Hematopoietic multipotent progenitor cell (in vitro differentiated cells): ENCODE data around the gene PMEL. TPM values are rescaled to one million over a fixed set of nuclear protein-coding genes. Genes with fewer than 3 reads are reported as not detected.
"Not testable (repeated sequence)": the region's sequence is repeated elsewhere in the genome, so short reads cannot be mapped to it uniquely, and the experiment has no call there.

Experiments used
- DNase-seq, 3 donors: peaks; one replicate each; pipeline ENCODE4 v3.0.0-alpha.2; 2011 to 2015; ENCODE audit warnings: low read depth in 2 of 3, low spot score in 2 of 3
- total RNA-seq: library from RNA; depleted of rRNA; stranded (reverse); fragments of >200 nt; gene quantifications from one replicate; pipeline ENCODE4 v1.2.3, GENCODE V29; 2012

PMEL gene
- total RNA-seq, 1 donor, result 1.3 TPM

- DNase-seq, result no peak
These were observed 39.7 kb downstream of the PMEL start for GRCh38 chr12:55925870-55926737.

GRCh38 chr12:55925371-55925770, 40.5 kb downstream of the PMEL start:
- DNase-seq, result no peak

- not testable (repeated sequence) for DNase-seq
These were observed 42.2 kb downstream of the PMEL start for GRCh38 chr12:55923648-55924047.

- DNase-seq, result no peak
These were observed 43.7 kb downstream of the PMEL start for GRCh38 chr12:55922126-55922525.

GRCh38 chr12:55919032-55919431, 46.8 kb downstream of the PMEL start:
- DNase-seq, result not testable (repeated sequence)

- DNase-seq, result no peak
These were observed 50.4 kb downstream of the PMEL start for GRCh38 chr12:55915482-55915859.

- DNase-seq, result no peak
These were observed 52.9 kb downstream of the PMEL start for GRCh38 chr12:55912908-55913307.

- no peak for DNase-seq
These were observed 56.3 kb downstream of the PMEL start for GRCh38 chr12:55909513-55909884.

- DNase-seq, result no peak
These were observed 56.9 kb downstream of the PMEL start for GRCh38 chr12:55908726-55909512.

GRCh38 chr12:55906056-55906455, 59.8 kb downstream of the PMEL start:
- no peak for DNase-seq

Other genes starting within 250 kb of the PMEL start
- 47.1 TPM for gene BLOC1S1, start 250.0 kb downstream of the PMEL start, total RNA-seq
- gene RDH5, start 245.6 kb downstream of the PMEL start, total RNA-seq, result 1.9 TPM
- gene CD63, start 237.0 kb downstream of the PMEL start, total RNA-seq, result 251 TPM
- gene GDF11, start 222.9 kb downstream of the PMEL start, total RNA-seq, result 17.5 TPM
- 23.2 TPM for gene SARNP, start 148.3 kb downstream of the PMEL start, total RNA-seq
- 14.8 TPM for gene ORMDL2, start 148.0 kb downstream of the PMEL start, total RNA-seq
- 54.9 TPM for gene DNAJC14, start 136.5 kb downstream of the PMEL start, total RNA-seq
- 0.27 TPM for gene MMP19, start 123.1 kb downstream of the PMEL start, total RNA-seq
- 18.0 TPM for gene PYM1, start 38.1 kb downstream of the PMEL start, total RNA-seq
- gene DGKA, start 34.9 kb downstream of the PMEL start, total RNA-seq, result 53.6 TPM
- gene CDK2, start 788 bp upstream of the PMEL start, total RNA-seq, result 27.2 TPM
- gene RAB5B, start 8.0 kb upstream of the PMEL start, total RNA-seq, result 39.9 TPM
- 47.1 TPM for gene SUOX, start 31.2 kb upstream of the PMEL start, total RNA-seq
- gene IKZF4, start 55.0 kb upstream of the PMEL start, total RNA-seq, result 5.4 TPM
- gene RPS26, start 75.9 kb upstream of the PMEL start, total RNA-seq, result 168 TPM
- 0.27 TPM for gene ERBB3, start 114.1 kb upstream of the PMEL start, total RNA-seq
- 113 TPM for gene PA2G4, start 138.5 kb upstream of the PMEL start, total RNA-seq
- gene RPL41, start 150.6 kb upstream of the PMEL start, total RNA-seq, result 3,883 TPM
- gene ZC3H10, start 152.2 kb upstream of the PMEL start, total RNA-seq, result 10.2 TPM
- 254 TPM for gene ESYT1, start 162.2 kb upstream of the PMEL start, total RNA-seq
- gene MYL6B, start 186.5 kb upstream of the PMEL start, total RNA-seq, result 47.1 TPM
- gene MYL6, start 192.3 kb upstream of the PMEL start, total RNA-seq, result 563 TPM
- 72.4 TPM for gene SMARCC2, start 223.4 kb upstream of the PMEL start, total RNA-seq